Kidney tubule cell (primary cell): ENCODE measurements around the gene TBL1XR1.

Experiments
- DNase-seq: peaks from one replicate; pipeline ENCODE4 v3.0.0-alpha.2; 2018; ENCODE audit warnings: low spot score

Gene TBL1XR1

GRCh38 chr3:177107461-177108239 lies 89.6 kb downstream of the TBL1XR1 start:
- DNase-seq, result no peak

GRCh38 chr3:177106594-177106993 lies 90.7 kb downstream of the TBL1XR1 start:
- DNase-seq, result no peak

GRCh38 chr3:177106184-177106583 lies 91.1 kb downstream of the TBL1XR1 start:
- DNase-seq, result peak; percentile 18

- no peak for DNase-seq
These were observed 91.7 kb downstream of the TBL1XR1 start for GRCh38 chr3:177105623-177106022.

GRCh38 chr3:177104299-177104992 lies 92.8 kb downstream of the TBL1XR1 start:
- no peak for DNase-seq

- DNase-seq, result no peak
These were observed 94.7 kb downstream of the TBL1XR1 start for GRCh38 chr3:177102553-177102952.

- DNase-seq, result no peak
These were observed 98.7 kb downstream of the TBL1XR1 start for GRCh38 chr3:177098551-177098950.

GRCh38 chr3:177096615-177097014 lies 100.7 kb downstream of the TBL1XR1 start:
- no peak for DNase-seq

GRCh38 chr3:177093966-177094365 lies 103.3 kb downstream of the TBL1XR1 start:
- no peak for DNase-seq

GRCh38 chr3:177089901-177090300 lies 107.4 kb downstream of the TBL1XR1 start:
- DNase-seq, result no peak

- DNase-seq, result no peak
These were observed 108.2 kb downstream of the TBL1XR1 start for GRCh38 chr3:177089110-177089509.

GRCh38 chr3:177085794-177086193 lies 111.5 kb downstream of the TBL1XR1 start:
- DNase-seq, result no peak

GRCh38 chr3:177084616-177085015 lies 112.7 kb downstream of the TBL1XR1 start:
- DNase-seq, result no peak

GRCh38 chr3:177080122-177080521 lies 117.2 kb downstream of the TBL1XR1 start:
- no peak for DNase-seq

- no peak for DNase-seq
These were observed 117.6 kb downstream of the TBL1XR1 start for GRCh38 chr3:177079684-177080083.

GRCh38 chr3:177071496-177072156 lies 125.7 kb downstream of the TBL1XR1 start:
- no peak for DNase-seq

- DNase-seq, result peak; percentile 23
These were observed 127.6 kb downstream of the TBL1XR1 start for GRCh38 chr3:177069514-177070329.

- DNase-seq, result no peak
These were observed 128.3 kb downstream of the TBL1XR1 start for GRCh38 chr3:177068967-177069366.

GRCh38 chr3:177066068-177066467 lies 131.2 kb downstream of the TBL1XR1 start:
- DNase-seq, result no peak

- no peak for DNase-seq
These were observed 131.8 kb downstream of the TBL1XR1 start for GRCh38 chr3:177065285-177066033.

GRCh38 chr3:177062052-177062732 lies 135.1 kb downstream of the TBL1XR1 start:
- DNase-seq, result no peak
